HG02885 (cell line): ENCODE measurements around the gene PTPRT.
"Not testable (repeated sequence)": the region's sequence is repeated elsewhere in the genome, so short reads cannot be mapped to it uniquely, and the experiment has no call there.

Source experiments
- ATAC-seq: cut with Tn5 transposase; IDR thresholded peaks from one replicate; pipeline ENCODE4 v1.9.1; 2021; ENCODE audit warnings: mild to moderate bottlenecking; ENCODE audit not compliant: unreplicated experiment, poor library complexity

The PTPRT gene

GRCh38 chr20:42276718-42277602 is 912.7 kb downstream of the PTPRT start:
- no peak for ATAC-seq

- no peak for ATAC-seq
Observed at GRCh38 chr20:42274986-42275385, 914.7 kb downstream of the PTPRT start.

GRCh38 chr20:42272516-42272915 is 917.2 kb downstream of the PTPRT start:
- ATAC-seq, result no peak

DNA sequence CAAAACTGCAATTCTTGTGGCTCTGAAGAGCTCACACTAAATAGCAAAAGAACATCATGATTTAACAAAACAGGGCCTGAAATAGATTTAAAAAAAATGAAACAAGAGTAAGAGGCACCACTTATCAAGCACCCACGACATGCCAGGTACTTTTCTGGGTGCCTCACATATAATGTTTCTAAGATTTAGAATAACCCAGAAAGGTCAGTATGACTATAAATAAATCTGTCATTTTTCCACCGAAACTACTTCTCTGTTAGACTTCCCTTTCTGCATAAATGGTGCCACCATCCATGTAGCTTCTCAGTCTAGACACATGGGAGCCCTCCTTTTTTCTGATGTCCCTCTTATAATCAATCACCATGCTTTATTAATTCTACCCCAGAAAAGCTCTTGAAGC is 919.2 kb downstream of the PTPRT start:
- no peak for ATAC-seq

DNA sequence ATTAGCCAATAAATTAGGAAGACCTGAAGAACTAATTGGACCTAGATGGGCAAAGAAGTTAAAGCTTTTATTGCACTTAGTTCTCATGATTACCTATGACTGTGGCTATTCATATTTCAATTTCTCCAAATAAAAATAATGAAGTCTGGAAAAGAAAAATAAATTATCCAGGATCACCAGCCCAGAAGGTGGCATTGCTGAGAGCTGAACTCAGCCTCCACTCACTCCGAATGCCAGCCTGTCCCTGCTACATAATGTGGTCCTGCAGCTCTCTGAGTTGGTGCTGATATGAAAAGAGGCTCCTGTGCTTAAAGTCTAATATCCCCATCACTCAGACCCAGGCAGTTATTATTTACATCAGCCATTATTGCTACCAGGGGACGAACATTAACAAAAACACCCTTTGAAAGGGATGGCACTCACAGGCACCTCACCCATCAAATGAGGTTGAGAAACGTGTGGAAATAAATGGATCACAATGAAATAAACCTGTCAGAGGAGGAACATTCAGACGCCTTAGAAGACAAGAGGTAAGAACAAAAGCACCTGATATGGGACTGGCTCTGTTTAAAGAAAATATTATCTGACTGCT is 921.8 kb downstream of the PTPRT start:
- ATAC-seq, result no peak

DNA sequence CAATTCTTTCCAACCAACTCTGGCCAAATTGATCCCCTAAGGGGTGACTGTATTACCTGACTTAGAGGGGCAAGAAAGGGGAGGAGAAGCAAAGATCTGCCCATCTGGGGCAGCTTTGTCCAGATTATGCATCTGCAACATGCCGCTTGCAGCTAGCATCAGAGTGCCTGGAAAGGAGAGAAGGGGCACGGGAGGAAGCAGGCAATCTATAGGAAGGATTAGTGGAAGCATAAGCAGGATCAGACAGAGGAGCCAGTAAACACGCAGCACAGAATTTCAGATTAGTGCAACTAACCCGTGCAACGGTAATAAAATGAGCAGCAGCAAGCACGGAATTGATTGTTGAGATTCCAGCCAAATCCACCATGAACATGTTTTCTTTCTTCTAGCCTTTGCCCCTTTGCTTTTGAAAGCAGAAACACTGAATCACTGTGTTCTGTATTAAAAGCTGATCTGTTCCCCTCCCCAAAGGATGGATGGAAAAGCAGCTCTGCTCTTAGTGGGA is 927.9 kb downstream of the PTPRT start:
- no peak for ATAC-seq

DNA sequence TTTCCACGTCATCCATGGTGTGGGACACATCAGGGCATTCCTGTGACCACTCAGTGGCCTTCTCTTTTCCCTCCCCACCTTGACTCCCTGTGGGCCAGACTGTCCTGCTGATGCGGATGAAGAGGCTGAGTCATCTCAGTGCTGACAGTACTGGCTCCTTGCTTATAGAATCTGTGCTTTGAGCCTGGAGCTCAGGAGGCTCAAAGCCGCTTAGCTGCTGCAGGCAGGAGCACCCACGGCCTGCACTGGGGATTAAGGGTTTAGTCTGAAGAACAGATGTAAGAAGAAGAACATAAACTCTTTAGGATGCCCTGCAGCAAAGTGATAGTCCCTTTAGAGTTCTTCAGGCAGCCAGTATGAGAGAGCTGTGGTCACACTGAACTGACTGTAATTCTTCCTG is 929.5 kb downstream of the PTPRT start:
- ATAC-seq, result no peak

DNA sequence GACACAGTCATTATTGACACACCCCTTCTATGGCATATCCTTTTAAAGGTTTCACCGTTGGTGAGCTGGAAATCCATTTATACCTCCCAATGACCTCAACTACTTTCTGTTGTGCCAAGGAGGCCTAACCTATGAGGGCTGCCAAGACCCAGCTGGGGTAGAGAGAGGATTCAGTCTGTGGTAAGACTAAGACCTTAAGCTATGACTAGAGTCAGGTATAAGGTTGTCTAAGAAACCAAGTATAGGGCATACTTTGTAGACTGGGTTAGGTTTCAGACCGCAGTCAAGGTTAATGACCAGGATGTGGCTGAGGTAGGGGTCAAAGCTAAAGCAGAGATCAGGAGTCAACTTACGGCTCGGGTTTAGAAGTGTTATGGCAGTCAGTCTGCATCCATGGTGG is 930.3 kb downstream of the PTPRT start:
- no peak for ATAC-seq

DNA sequence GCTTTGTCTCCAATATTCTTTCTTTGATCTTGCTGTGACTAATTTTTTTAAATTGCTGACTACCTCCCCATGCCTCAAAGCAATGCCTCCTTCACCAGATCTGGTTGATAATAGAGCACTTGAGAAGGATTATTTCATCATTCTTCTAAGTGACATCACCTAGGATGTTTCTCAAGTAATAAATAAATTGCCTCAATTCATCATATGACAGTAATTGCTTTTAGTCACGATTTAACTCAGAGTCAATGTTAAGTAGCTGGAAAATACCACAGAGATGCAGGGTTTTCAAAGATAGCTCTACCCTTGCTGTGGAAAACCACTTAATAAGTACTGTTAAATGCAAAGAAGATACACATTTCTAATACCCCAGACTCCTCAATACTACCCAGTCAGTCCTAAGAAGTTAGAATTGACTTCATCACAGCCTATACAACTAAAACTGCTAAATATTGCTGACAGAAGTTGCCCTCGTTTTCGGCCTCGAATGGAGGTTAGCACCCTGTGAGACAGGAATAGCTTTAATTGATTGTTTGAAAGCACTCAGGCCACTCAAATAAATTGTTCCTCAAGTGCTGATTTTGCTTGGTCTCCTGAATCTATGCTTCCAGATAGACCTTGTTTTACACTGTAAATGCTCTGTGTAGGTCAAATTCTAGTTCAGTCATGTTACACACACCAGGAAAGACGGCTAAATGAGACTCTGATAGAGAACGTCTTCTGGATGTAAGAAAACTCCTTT is 931.0 kb downstream of the PTPRT start:
- no peak for ATAC-seq

- no peak for ATAC-seq
Observed at GRCh38 chr20:42255821-42256220, 933.9 kb downstream of the PTPRT start.

DNA sequence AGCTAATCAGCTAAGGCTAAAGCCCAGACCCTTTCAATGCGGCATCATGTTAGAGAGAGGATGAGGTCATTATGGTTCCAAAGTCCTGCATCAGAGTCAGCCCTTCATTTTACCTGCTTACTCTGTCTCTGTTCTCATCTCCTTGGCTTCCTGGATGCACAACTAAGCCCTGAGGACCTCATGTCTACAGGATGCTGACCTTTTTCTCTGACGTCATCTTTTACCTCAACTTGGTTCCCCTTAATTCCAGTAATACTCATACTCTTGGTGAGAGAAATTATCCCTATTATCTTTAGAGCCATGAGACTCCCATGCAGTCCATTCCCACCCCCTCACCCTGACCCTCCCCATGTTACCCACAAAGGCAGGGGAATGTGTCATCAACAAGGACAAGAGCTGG is 935.0 kb downstream of the PTPRT start:
- ATAC-seq, result no peak

DNA sequence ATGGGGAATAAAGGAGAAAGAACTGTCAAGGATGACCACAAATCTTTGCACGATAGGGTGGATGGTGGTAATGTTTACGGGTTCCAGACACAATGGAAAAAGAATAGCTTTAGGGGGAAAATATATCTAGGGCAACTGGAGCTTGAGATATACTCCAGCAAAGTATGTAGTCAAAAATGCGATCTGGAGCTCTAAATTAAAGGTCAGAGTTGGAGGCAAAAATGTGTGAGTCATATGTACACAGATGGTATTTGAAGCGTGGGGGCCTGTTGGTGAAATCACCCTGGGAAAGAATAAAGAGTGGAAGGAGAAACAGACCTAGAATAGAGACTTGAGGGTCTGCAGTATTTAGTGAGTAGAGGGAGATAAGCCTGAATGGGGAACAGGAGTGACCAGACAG is 937.6 kb downstream of the PTPRT start:
- no peak for ATAC-seq

- ATAC-seq, result no peak
Observed at GRCh38 chr20:42218621-42219374, 970.9 kb downstream of the PTPRT start.

DNA sequence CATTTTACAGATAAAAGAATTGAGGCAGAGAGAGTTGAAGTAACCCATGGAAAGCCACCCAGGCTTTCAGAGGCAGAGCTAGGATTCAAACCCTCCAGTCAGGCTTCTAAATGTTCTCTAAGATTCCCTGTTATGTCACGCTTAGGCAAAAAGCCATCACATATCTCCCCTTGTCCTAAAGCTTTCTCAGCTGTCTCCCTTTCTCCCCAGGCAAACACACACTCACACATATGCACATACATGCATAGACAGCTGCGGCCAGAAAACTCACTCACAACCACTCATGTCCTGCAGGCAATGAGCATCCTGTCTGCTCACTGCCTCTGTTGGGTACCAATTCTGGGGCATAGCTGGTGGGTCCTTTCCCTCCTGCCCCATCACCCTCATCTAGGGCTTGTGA is 975.6 kb downstream of the PTPRT start:
- no peak for ATAC-seq

GRCh38 chr20:42212391-42212790 is 977.3 kb downstream of the PTPRT start:
- ATAC-seq, result no peak

GRCh38 chr20:42206557-42206956 is 983.1 kb downstream of the PTPRT start:
- not testable (repeated sequence) for ATAC-seq

DNA sequence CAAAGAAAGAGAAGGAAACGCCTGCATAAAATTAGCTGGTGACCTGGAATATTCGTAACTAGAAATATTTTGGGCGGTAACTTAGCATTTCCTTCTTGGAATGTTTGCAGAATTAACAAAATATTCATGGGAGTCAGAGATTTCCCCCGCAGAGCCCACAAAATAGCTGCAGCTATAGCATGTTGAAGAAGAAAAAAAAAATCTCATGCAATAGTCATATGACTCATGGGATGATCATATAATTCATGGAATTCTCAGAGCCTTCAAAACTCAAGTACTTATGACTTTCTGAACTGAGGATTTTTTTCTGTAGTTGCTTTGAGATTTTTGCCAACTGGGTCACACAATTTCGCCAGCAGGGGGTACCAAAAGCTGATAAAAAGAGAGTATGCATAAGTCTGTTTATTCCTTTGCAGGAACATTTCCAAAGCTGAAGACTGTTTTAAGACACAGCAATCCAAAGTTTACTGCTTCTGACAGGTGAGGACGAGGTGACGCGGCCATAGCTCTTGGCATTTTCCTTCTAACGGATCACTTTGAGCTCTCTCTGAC is 985.5 kb downstream of the PTPRT start:
- ATAC-seq, result no peak

DNA sequence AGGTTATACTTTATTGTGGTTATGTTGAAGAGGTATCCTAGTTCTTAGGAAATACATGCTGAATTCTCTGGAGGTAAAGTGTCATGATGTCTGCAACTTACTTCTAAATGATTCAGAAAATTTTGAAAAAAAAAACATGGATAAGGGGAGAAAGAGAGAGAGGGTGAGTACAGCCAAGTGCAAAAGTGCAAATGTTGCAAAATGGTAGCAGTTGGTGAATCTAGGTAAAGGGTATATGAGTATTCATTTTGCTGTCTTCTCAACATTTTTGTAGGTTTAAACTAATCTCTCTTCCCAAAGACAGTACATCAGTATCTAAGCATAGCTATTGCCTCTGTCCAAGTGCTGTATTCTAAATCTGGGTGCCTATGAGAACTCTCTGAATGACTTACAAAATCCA is 992.1 kb downstream of the PTPRT start:
- no peak for ATAC-seq

DNA sequence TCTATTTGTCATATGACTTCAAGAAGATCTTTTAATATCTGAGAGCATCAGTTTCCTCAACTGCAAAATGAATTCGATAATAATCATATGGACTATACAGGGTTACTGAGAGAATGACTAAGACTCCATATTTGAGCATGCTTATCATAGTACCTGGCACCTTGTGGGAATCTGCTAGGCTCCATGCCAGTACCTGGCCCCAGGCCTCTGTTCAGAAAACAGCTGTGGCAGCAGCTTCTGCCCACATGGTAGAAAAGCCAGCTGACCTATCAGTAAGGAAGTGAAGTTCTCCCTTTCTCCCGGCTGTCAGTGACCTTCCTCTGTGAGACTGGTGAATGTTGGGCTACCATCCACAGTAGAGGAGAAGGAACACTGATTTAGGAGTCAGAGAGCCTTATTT is 996.6 kb downstream of the PTPRT start:
- ATAC-seq, result no peak

DNA sequence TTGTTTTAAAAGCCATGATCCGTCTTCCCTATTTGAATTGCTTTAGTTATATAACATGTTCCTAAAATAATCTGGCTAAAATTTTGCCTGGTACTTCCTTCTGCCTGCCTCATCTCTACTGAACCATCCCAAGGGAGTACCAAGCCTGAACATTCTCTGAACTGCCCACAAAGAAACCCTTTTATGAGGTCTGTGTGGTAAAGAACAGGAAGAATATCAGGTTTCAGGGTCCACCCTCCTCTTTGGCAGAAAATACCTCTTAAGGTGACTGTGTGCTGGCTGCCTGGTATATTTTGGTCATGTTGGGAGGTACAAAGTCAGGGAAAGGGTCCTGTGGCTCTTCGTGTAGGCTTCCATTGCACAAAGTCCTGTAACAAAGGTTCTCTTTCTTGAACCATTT is 997.4 kb downstream of the PTPRT start:
- ATAC-seq, result no peak
